COLO668 (cell line): ENCODE measurements around the gene WDR41.
"Not testable (repeated sequence)": the region's sequence is repeated elsewhere in the genome, so short reads cannot be mapped to it uniquely, and the experiment has no call there.

ENCODE experiments used
- DNase-seq: peaks from one replicate; lab custom pipeline; 2025; ENCODE audit not compliant: unreplicated experiment; lab: John Stamatoyannopoulos, UW

The WDR41 gene, protein sequence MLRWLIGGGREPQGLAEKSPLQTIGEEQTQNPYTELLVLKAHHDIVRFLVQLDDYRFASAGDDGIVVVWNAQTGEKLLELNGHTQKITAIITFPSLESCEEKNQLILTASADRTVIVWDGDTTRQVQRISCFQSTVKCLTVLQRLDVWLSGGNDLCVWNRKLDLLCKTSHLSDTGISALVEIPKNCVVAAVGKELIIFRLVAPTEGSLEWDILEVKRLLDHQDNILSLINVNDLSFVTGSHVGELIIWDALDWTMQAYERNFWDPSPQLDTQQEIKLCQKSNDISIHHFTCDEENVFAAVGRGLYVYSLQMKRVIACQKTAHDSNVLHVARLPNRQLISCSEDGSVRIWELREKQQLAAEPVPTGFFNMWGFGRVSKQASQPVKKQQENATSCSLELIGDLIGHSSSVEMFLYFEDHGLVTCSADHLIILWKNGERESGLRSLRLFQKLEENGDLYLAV

DNA sequence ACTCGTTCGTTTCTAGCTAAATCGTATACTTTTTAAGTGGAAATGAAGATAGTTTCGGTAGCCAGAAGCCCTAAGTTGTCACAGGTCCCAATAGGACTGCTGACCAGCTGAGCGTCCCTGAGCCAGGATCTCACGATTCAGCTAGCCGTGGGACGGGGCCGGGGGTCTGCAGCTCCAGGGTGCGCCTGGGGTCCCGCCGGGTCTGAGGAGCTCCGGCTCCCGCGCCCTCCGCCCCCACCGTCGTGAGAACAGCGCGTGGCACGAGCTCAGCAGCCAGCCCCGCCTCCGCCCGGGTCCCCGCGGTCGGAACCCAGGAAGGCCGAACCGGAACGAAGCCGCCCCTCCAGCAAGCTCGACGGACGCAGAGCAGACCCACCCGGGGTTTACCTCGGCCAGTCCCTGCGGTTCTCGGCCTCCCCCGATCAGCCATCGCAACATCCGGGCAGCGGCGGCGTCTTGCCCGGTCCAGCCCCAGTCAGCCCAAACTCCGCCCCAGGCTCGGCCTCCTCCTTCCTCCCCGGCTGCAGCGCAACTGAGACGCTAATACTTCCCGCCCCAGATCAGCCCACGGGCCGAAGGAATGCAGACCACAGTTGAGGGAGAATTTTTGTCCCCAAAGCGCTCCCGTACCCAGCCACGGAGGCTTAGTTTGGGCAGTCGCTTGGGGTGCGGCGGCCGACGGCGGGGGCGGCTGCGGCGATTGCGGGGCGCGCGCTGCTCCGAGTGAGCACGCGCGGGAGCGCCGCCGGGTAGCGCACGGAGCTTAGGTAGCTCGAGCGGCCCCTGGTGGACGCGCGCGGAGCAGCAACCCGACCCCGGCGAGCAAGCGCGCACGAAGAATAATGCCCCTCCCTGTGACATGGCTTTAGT is at the start of gene WDR41:
WDR41 (minus strand) TSS at position 534 of the 870 bp plus-strand sequence; CDS start at position 438, 96 bp downstream.
- peak; percentile 81 for DNase-seq

DNA sequence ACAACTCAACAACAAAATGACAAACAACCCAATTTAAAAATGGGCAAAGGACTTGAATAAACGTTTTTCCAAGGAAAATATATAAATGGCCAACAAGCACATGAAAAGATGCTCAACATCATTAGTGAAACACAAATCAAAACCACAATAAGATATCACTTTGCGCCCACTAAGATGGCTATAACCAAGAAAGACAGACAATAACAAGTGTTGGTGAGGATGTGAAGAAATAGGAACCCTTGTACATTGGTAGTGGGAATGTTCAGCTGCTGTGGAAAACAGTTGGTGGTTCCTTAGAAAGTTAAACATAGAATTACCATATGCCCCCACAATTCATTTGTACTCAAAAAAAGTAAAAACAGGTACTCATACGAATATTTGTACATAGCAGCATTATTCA is 39.2 kb upstream of the WDR41 start:
- no peak for DNase-seq

DNA sequence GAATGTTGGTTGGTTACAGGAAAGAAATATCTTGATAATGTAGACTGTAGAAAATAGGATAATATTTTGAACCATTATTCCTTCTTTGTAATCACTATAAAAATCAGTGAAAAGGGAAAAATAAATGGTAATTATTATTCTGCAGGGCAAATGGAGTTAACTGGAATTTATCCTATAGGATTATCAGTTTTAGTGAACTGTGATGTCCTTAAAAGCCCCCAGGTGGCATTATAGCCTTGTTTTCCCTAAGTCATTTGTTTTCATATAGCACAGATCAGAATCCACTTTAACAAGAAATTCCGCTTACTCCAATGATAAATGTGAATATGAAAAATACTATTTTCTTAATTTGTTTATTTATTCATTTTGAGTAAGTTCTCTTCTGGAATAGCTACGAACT is 26.2 kb upstream of the WDR41 start:
- DNase-seq, result no peak

DNA sequence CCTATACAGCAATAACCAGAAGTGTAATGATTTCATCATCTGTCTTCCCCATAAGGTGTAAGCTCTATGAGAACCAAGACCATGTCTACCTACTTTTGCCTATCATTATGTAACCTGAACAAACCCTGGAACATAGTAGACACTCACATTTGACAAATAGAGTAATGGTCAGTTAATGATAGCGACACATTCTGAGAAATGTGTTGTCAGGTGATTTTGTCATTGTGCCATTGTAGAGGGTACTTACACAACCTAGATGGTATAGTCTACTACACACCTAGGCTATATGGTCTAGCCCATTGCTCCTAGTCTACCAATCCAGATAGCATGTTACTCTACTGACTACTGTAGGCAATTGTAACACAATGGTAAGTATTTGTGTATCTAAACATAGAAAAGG is 22.3 kb upstream of the WDR41 start:
- no peak for DNase-seq

DNA sequence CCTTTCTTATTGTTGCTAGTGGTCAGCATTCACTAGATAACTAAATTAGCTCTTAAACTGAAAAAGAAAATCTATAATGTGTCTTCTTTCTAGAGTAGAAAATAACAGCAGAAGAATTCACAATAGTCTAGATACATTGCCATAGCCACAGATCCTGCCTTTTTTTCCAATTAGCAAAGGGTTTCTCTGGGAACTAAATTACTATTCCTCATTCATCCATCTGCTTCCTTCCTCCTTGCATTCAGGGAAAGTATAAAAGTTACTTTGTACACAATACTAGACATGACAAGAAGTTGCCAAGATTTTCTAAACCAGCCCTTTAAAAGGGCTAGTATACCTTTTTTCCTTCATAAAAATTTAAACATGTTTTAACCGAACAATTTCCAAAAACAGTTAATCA is 21.2 kb upstream of the WDR41 start:
- no peak for DNase-seq

DNA sequence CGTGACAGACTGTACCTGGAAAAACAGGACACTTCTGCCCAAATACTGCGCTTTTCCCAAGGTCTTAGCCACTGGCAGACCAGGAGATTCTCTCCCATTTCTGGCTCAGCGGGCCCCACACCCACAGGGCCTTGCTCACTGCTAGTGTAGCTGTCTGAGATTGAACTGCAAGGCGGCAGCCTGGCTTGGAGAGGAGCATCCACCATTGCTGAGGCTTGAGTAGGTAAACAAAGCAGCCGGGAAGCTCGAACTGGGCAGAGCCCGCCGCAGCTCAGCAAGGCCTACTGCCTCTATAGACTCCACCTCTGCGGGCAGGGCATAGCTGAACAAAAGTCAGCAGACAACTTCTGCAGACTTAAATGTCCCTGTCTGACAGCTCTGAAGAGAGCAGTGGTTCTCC is 9.0 kb upstream of the WDR41 start:
- not testable (repeated sequence) for DNase-seq

DNA sequence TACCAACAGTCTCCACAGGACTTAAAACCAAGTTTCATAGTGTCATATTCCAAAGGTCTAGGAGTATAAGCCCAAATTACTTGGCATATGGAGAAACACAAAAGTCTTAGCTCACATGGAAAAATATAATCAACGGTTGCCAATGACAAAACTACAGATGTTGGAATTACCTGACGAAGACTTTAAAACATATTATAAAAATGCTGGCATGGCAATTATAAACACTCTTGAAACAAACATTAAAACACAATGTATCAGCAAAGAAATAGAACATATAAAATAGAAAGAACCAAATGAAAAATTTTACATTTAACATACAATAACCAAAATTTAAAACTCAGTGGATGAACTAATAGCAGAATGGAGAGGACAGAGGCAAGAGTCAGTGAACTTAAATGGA is 7.9 kb upstream of the WDR41 start:
- DNase-seq, result no peak

DNA sequence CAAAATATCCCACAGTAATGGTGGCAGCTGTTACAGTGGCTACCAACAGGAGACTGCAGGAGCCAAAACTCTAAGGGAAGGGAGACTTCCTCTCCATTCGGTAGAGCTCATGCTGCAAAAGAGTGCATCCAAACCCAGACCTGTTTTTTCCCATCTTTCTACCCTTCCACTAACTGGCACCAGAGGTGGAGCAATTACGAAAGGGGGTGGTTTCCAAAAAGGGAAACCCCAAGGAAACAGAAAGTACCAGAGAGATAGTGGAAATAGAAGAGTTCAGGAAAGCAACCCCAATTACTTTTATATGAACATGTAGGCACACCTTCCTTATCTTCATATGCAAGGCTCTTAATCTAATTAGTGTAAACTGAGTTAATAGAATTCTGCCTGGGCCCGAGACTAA is 7.3 kb upstream of the WDR41 start:
- no peak for DNase-seq

DNA sequence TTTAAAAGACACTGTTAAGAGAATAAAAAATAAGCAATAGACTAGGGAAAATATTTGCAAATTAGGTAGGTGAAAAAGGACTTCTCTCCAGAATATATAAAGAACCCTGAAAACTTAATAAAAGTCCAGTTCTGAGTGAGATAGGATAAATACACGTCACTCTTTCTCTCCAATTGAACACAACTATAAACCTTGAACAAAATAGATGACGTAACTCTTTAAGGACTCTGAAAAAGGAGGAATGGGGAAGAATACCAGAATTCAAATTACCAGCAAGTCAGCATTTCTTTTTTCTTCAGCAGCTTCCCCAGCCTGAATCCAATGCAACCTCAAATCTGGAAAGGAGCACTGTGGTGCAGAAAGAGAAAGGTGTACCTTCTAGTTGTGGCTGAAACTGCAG is 6.8 kb upstream of the WDR41 start:
- no peak for DNase-seq

DNA sequence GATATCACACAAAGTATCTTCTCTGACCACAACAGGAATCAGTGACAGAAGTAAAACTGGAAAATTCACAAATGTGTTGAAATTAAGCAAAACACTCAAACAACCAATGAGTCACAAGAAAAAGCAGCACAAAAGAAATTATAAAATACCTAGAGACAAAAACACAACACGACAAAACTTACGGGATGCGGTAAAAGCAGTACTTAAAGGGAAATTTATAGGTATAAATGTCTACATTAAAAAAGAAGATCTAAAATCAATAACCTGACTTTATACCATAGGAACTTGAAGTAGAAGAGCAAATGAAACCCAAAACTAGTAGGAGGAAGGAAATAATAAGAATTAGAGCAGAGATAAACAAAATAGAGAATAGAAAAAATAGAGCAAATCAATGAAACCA is 2.8 kb upstream of the WDR41 start:
- DNase-seq, result no peak

DNA sequence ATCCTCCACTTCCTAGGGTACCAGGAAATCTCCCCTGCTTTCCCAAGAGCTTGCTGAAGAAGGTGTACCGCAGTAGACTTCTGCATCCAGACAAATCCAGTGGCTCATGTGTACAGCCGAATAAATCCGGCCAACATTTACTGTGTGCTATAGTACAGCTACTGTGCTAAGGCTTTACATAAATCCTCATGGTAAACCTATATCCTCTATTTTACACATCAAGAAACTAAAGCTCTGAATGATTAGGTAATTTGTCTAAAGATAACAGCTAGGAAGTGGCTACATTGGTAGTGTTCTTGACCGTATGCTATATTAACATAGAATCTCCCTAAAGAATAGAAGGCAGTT is 511 bp upstream of the WDR41 start:
- DNase-seq, result no peak

DNA sequence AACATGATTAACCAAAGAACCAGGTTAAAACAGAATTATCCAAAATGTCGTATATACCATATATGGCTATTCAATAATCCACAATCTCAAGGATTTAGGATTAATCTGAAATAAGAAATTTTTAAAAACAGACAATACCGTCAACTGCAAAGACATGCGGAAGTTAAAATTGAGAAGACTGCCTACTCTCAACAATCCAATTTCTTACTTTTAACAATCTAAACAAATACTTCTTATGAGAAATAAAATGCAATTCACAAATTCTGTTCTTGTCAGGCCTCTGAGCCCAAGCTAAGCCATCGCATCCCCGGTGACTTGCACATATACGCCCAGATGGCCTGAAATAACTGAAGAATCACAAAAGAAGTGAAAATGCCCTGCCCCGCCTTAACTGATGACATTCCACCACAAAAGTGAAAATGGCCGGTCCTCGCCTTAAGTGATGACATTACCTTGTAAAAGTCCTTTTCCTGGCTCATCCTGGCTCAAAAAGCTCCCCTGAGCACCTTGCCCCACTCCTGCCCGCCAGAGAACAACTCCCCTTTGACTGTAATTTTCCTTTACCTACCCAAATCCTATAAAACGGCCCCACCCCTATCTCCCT is 1.3 kb downstream of the WDR41 start:
- DNase-seq, result not testable (repeated sequence)

DNA sequence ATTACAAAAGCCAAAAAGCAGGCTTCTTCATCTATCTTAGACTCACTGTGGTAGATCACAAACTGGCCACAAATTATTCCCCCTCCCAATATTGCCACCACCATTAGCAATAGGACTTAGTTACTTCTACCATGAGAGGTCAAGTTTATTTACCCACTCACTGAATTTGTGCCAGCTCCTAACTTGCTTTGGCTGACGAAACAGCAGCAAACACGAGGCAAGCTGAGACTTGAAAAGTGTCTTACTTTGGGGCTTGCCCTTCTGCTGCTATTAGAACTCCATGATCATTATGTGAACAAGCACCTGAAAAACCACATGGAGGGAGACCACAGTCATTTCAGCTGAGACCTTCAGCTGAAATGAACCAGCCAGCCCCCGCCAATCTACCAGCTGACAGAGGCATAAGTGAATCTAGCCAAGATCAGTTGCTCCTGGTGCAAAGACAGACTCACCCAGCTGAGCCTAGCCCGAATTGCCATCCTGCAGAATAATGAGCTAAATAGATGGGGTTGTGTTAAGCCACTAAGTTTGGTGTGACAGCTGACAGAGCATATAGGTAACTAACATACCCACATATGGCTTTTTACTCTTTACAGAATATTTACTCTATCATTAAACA is 5.7 kb downstream of the WDR41 start:
- no peak for DNase-seq

DNA sequence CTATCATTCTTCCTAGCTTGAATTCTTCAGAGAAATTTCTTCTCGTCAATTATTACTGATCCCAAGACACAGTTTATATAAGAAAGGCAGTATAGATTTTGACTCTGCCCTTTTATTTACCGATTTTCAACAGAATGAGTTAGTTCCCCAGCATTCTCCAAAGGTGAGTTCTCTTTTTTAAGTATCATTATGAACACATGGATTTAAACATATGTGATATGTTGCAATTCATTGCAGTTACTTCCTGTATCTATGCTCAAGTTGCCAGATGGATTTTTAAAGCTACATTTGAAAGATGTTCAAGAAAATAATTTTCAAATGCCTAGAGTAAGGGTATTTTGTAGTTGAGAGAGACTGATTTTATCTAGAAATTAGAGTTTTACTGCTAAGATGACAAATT is 8.4 kb downstream of the WDR41 start:
- no peak for DNase-seq

DNA sequence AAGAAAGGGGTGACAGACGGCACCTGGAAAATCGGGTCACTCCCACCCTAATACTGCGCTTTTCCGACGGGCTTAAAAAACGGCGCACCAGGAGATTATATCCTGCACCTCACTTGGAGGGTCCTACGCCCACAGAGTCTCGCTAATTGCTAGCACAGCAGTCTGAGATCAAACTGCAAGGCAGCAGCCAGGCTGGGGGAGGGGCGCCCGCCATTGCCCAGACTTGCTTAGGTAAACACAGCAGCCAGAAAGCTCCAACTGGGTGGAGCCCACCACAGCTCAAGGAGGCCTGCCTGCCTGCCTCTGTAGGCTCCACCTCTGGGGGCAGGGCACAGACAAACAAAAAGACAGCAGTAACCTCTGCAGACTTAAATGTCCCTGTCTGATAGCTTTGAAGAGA is 17.1 kb downstream of the WDR41 start:
- not testable (repeated sequence) for DNase-seq

DNA sequence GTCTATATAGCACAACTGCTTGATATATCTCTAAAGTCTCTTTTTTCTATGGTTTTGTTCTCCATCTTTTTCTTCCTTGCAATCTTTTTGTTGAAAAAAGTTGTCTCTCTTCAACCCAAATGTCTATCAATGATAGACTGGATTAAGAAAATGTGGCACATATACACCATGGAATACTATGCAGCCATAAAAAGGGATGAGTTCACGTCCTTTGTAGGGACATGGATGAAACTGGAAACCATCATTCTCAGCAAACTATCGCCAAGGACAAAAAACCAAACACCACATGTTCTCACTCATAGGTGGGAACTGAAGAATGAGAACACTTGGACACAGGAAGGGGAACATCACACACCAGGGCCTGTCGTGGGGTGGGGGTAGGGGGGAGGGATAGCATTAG is 23.2 kb downstream of the WDR41 start:
- DNase-seq, result not testable (repeated sequence)

DNA sequence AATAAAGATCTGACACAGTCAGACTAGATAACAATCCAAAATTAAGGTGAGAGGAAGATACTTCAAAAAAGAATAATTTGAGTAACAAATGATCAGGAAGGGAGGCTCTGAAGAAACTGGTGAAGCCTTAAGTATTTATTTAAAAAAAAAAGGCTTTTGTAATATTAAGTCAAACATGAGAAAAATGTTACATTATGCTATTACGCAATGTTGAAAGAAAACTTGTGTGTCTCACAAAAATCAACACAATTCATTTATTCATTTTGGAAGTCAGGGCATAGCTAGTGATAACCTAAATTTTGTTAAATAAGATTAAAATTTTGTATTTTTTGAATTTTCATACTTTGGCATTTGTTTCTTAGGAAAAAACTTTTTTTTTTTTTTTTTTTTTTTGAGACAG is 28.2 kb downstream of the WDR41 start:
- DNase-seq, result no peak

DNA sequence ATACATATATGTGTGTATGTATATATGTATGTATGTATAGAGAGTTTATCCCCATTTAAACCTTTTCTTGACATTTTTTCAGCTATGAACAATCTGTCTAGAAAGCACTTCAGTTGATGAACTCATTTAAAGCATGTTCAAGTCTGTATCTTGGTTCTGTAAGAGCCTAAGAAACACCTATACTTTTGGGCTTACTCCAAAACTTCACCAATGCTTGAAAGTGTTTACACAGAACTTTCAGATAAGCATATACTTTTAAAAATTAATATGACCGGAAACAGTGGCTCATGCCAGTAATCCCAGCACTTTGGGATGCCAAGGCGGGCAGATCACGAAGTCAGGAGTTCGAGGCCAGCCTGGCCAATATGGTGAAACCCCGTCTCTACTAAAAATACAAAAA is 30.8 kb downstream of the WDR41 start:
- no peak for DNase-seq

DNA sequence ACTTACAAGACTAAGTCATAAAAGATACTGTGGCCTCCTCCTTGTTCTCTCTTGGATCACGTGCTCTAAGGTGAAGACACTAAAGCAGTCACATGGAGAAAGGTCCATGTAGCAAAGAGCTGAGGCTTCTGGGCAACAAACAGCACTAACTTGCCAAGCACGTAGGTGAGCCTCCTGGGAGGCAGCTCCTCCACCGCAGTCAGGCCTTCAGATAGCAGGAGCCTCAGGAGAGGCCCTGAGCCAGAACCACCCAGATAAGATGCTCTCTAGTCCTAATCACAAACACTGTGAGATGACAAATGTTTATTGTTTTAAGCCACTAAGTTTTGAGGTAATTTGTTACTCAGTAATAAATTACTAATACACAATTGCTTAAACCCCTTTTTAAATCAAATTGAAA is 38.0 kb downstream of the WDR41 start:
- DNase-seq, result no peak

DNA sequence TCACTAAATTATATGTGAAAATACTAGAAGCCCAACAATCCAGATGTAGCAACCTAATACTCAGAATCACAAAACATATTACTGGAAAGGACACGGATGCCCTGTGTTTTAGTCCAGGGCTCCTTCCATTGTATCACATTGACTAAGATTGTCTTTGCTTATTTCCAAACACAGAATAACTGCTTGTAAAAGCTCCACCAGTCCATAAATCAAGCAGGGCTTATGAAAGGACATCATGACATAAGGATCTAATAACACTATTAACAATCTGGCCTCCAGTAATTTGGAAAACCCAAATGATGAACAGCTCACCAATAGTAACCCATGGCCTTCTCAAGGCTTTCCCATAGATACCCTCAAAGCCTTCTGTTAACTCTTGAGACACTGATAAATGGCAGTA is 39.8 kb downstream of the WDR41 start:
- no peak for DNase-seq

DNA sequence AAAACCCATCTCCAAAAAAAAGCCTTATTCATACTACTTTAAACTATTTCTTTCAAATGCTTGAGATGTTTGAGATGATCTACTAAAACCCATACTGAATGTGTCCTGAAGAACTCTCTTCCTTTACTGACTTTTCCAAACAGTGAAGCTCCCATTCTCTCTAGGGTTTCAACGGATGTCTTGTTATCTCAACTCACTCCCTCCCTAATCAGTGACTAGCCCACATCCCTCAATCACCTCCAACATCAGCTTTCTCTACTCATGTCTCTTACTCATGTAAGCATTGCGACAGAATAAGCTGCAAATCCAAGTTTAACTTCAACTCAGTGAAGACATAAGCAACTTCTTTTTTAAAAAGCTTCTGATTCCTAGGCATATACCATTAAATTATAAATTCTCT is 42.1 kb downstream of the WDR41 start:
- no peak for DNase-seq
